HCT116 (cell line): ENCODE measurements around the gene CRCP. TPM values are rescaled to one million over a fixed set of nuclear protein-coding genes. Genes with fewer than 3 reads are reported as not detected.

ENCODE experiments used
- ATAC-seq: fragments of 200-7000 bp; cut with Tn5 transposase; 2 replicates; pipeline ENCODE4 v1.9.1; 2020; ENCODE audit warnings: mild to moderate bottlenecking, moderate library complexity
- BruUV-seq: library from RNA; stranded (reverse); fragments of 400-500 nt; replicated peaks from 2 replicates; lab custom pipeline; 2021; lab: Mats Ljungman, UMichigan
- CTCF ChIA-PET: fragments of 300-600 bp; sonication (Branson Sonifier 250); formaldehyde crosslinking; loops from one replicate; lab custom pipeline; 2021; ENCODE audit warnings: antibody characterized with exemption; lab: Charles Lee
- POLR2A ChIA-PET: fragments of 300-600, 350-600 bp; sonication (Branson Sonifier 250); formaldehyde crosslinking; loops from one replicate; lab custom pipeline; 2021; ENCODE audit warnings: antibody characterized with exemption; lab: Charles Lee
- RAD21 ChIA-PET, 2 experiments: fragments of 300-600 bp; sonication (Branson Sonifier 250); formaldehyde crosslinking; loops; one replicate each; lab custom pipeline; 2023; ENCODE audit warnings: low total read pairs in 2 of 2; ENCODE audit not compliant: uncharacterized antibody in 2 of 2, unreplicated experiment in 2 of 2, low non-redundant PET in 1 of 2; lab: Charles Lee
- DNase-seq: peaks from one replicate; pipeline ENCODE4 v3.0.0-alpha.2; 2010; ENCODE audit warnings: low read depth, low spot score
- H2AFZ ChIP-seq: fragments of 200-600 bp; shearing (Covaris generic), sonication (generic); 2 replicates; pipeline ENCODE4 v1.6.1; 2017; ENCODE audit warnings: low read depth, mixed run types, mixed read lengths, antibody characterized with exemption, low read length; ENCODE audit not compliant: poor library complexity, severe bottlenecking
- H3K27ac ChIP-seq: 2 replicates; pipeline ENCODE4 v1.5.1; 2012; ENCODE audit warnings: low read depth, low read length
- H3K27me3 ChIP-seq: fragments of 200-600 bp; sonication (generic); 2 replicates; pipeline ENCODE4 v1.6.1; 2016; ENCODE audit warnings: mixed run types, low read length, mixed read lengths; ENCODE audit not compliant: insufficient read depth
- H3K36me3 ChIP-seq, 2 experiments: fragments of 200-500 bp in 1 of 2; fragments of 200-600 bp in 1 of 2; sonication (Bioruptor generic) in 1 of 2; sonication (generic) in 1 of 2; 2 replicates each; pipeline versions ENCODE4 v1.5.1 to v1.6.1; 2014 to 2016; ENCODE audit warnings: low read length in 2 of 2, inconsistent platforms in 1 of 2, mixed read lengths in 1 of 2, mixed run types in 1 of 2; ENCODE audit not compliant: insufficient read depth in 2 of 2, control insufficient read depth in 1 of 2
- H3K4me1 ChIP-seq, 2 experiments: fragments of 200-600 bp in 1 of 2; sonication (generic) in 1 of 2; 2 replicates each; pipeline versions ENCODE4 v1.5.1 to v1.6.1; 2012 to 2017; ENCODE audit warnings: low read length in 2 of 2, inconsistent platforms in 1 of 2, mild to moderate bottlenecking in 1 of 2, mixed read lengths in 1 of 2, mixed run types in 1 of 2, moderate library complexity in 1 of 2; ENCODE audit not compliant: insufficient read depth in 2 of 2, control insufficient read depth in 1 of 2
- H3K4me2 ChIP-seq: fragments of 200-600 bp; sonication (generic); 2 replicates; pipeline ENCODE4 v1.6.1; 2017; ENCODE audit warnings: mixed run types, low read length, mixed read lengths
- H3K4me3 ChIP-seq, 2 experiments: fragments of 200-600 bp in 1 of 2; sonication (generic) in 1 of 2; replicated peaks in 1 of 2; 2 replicates each; pipeline ENCODE4 v1.5.1; 2011 to 2016; ENCODE audit warnings: low read length in 2 of 2, control low read depth in 1 of 2, low read depth in 1 of 2, mild to moderate bottlenecking in 1 of 2, mixed read lengths in 1 of 2, mixed run types in 1 of 2
- H3K79me2 ChIP-seq: fragments of 200-600 bp; sonication (generic); 2 replicates; pipeline ENCODE4 v1.6.1; 2017; ENCODE audit warnings: mild to moderate bottlenecking, mixed run types, low read length, moderate library complexity, mixed read lengths; ENCODE audit not compliant: insufficient read depth
- H3K9ac ChIP-seq: fragments of 200-600 bp; sonication (generic); 2 replicates; pipeline ENCODE4 v1.6.1; 2016; ENCODE audit warnings: low read length, mixed read lengths
- H3K9me2 ChIP-seq: fragments of 200-600 bp; sonication (generic), shearing (Covaris generic); 2 replicates; pipeline ENCODE4 v1.6.1; 2017; ENCODE audit warnings: mixed run types, mild to moderate bottlenecking, moderate library complexity; ENCODE audit not compliant: insufficient read depth
- H3K9me3 ChIP-seq, 2 experiments: fragments of 200-500 bp in 1 of 2; fragments of 200-600 bp in 1 of 2; sonication (Bioruptor generic) in 1 of 2; sonication (generic) in 1 of 2; 2 replicates each; pipeline ENCODE4 v1.6.1; 2014 to 2017; ENCODE audit warnings: low read length in 2 of 2, mixed read lengths in 2 of 2, inconsistent platforms in 1 of 2, low read depth in 1 of 2, mild to moderate bottlenecking in 1 of 2, mixed run types in 1 of 2, moderate library complexity in 1 of 2; ENCODE audit not compliant: control insufficient read depth in 1 of 2, insufficient read depth in 1 of 2
- H4K20me1 ChIP-seq: fragments of 200-600 bp; sonication (generic), shearing (Covaris generic); 2 replicates; pipeline ENCODE4 v1.6.1; 2017; ENCODE audit warnings: mixed run types, mild to moderate bottlenecking, moderate library complexity; ENCODE audit not compliant: insufficient read depth
- ATF3 ChIP-seq: IDR thresholded peaks from 2 replicates; pipeline ENCODE4 v1.6.1; 2012
- CBX3 ChIP-seq: IDR thresholded peaks from 2 replicates; pipeline ENCODE4 v1.6.1; 2012; ENCODE audit warnings: low read depth
- CEBPB ChIP-seq: IDR thresholded peaks from 2 replicates; pipeline ENCODE4 v1.6.1; 2012; ENCODE audit warnings: low read depth
- EGR1 ChIP-seq: IDR thresholded peaks from 2 replicates; pipeline ENCODE4 v1.6.1; 2012; ENCODE audit warnings: low read depth
- ELF1 ChIP-seq: IDR thresholded peaks from 2 replicates; pipeline ENCODE4 v1.6.1; 2012; ENCODE audit warnings: low read depth, borderline replicate concordance
- EZH2phosphoT487 ChIP-seq: fragments of 200-600 bp; IDR thresholded peaks from 2 replicates; pipeline ENCODE4 v1.6.1; 2018; ENCODE audit warnings: antibody characterized with exemption, borderline replicate concordance
- FOSL1 ChIP-seq: IDR thresholded peaks from 2 replicates; pipeline ENCODE4 v1.6.1; 2012; ENCODE audit warnings: low read depth
- JUND ChIP-seq: IDR thresholded peaks from 2 replicates; pipeline ENCODE4 v1.6.1; 2012
- POLR2A ChIP-seq: IDR thresholded peaks from 2 replicates; pipeline ENCODE4 v1.7.0; 2011; ENCODE audit warnings: borderline replicate concordance; ENCODE audit not compliant: insufficient read depth, insufficient read length; ENCODE audit errors: extremely low read depth
- RAD21 ChIP-seq: IDR thresholded peaks from 2 replicates; pipeline ENCODE4 v1.6.1; 2012; ENCODE audit warnings: low read depth, mild to moderate bottlenecking
- REST ChIP-seq: IDR thresholded peaks from 2 replicates; pipeline ENCODE4 v1.6.1; 2012; ENCODE audit warnings: low read depth
- SRF ChIP-seq: IDR thresholded peaks from 2 replicates; pipeline ENCODE4 v1.6.1; 2012; ENCODE audit warnings: low read depth
- TCF7L2 ChIP-seq: IDR thresholded peaks from 2 replicates; pipeline ENCODE4 v1.7.0; 2011; ENCODE audit warnings: borderline replicate concordance, inconsistent platforms; ENCODE audit not compliant: insufficient read depth, insufficient read length; ENCODE audit errors: extremely low read depth
- YY1 ChIP-seq: IDR thresholded peaks from 2 replicates; pipeline ENCODE4 v1.6.1; 2011; ENCODE audit warnings: low read length, low read depth, moderate library complexity, mild to moderate bottlenecking; ENCODE audit not compliant: insufficient replicate concordance; ENCODE audit errors: extremely low read depth
- ZFX ChIP-seq: fragments of 450-650 bp; IDR thresholded peaks from 2 replicates; pipeline ENCODE4 v1.6.1; 2017
- ZNF274 ChIP-seq: fragments of 200-500 bp; sonication (Bioruptor generic); IDR thresholded peaks from 2 replicates; pipeline ENCODE4 v1.6.1; 2014; ENCODE audit warnings: mild to moderate bottlenecking, low read depth, low read length, inconsistent platforms
- intact Hi-C: fragments of 100-400 bp; cut with micrococcal nuclease; formaldehyde crosslinking; loops from 2 replicates; pipeline ENCODE4 v1.10.0; 2022
- total RNA-seq: library from RNA; stranded (reverse); gene quantifications from one replicate; pipeline ENCODE4 v1.2.1, GENCODE V29; 2021; ENCODE audit not compliant: unreplicated experiment
- TF ChIP-seq, protein P1 (sequence below): IDR thresholded peaks from 2 replicates; pipeline ENCODE4 v1.6.1; 2012
- TF ChIP-seq, protein P2 (sequence below): IDR thresholded peaks from 2 replicates; pipeline ENCODE4 v1.6.1; 2011; ENCODE audit warnings: mild to moderate bottlenecking, low read length, moderate library complexity; ENCODE audit not compliant: insufficient replicate concordance; ENCODE audit errors: extremely low read depth

CRCP gene
- total RNA-seq, 1 experiment from 2014 or later: 28.4 TPM

DNA sequence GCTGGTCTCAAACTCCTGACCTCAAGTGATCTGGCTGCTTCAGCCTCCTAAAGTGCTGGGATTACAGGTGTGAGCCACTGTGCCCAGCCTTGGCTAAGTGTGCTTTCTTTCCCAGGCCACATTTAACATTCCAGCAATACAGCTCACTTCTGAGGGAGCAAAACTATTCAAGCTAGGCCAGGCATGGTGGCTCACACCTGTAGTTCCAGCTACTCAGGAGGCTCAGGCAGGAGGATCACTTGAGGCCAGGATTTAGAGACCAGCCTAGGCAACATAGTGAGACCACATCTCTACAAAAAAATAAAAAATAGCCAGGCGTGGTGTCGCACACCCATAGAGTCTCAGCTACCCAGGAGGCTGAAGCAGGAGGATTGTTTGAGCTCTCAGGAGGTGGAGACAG lies 67.2 kb downstream of the CRCP start:
- Histone ChIP-seq H4K20me1 (no peaks in the 10 kb centered on the region), H2AFZ (no peak overlapping the region), H3K9me3 (no peaks in the 10 kb centered on the region; a peak in 1 of 4 replicates), H3K79me2 (no peaks in the 10 kb centered on the region), H3K4me1 (no peaks in the 10 kb centered on the region), H3K27me3 (no peaks in the 10 kb centered on the region), H3K4me2 (no peak overlapping the region), H3K27ac (no peak overlapping the region), H3K36me3 (no peaks in the 10 kb centered on the region), H3K4me3 (no peak overlapping the region), H3K9ac (no peak overlapping the region), H3K9me2 (no peaks in the 10 kb centered on the region)
- TF ChIP-seq ZFX (no peak), TCF7L2 (no peak), EZH2phosphoT487 (no peak), JUND (no peak), EGR1 (no peak), ELF1 (no peak), RAD21 (no peak), REST (no peak), ATF3 (no peak), CEBPB (no peak), FOSL1 (no peak), POLR2A (no peak), YY1 (no peak), CBX3 (no peak), ZNF274 (no peak), SRF (no peak)
- TF ChIP-seq, protein P1, sequence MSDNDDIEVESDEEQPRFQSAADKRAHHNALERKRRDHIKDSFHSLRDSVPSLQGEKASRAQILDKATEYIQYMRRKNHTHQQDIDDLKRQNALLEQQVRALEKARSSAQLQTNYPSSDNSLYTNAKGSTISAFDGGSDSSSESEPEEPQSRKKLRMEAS: no peak
- TF ChIP-seq, protein P2, sequence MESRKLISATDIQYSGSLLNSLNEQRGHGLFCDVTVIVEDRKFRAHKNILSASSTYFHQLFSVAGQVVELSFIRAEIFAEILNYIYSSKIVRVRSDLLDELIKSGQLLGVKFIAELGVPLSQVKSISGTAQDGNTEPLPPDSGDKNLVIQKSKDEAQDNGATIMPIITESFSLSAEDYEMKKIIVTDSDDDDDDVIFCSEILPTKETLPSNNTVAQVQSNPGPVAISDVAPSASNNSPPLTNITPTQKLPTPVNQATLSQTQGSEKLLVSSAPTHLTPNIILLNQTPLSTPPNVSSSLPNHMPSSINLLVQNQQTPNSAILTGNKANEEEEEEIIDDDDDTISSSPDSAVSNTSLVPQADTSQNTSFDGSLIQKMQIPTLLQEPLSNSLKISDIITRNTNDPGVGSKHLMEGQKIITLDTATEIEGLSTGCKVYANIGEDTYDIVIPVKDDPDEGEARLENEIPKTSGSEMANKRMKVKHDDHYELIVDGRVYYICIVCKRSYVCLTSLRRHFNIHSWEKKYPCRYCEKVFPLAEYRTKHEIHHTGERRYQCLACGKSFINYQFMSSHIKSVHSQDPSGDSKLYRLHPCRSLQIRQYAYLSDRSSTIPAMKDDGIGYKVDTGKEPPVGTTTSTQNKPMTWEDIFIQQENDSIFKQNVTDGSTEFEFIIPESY: no peak
- ChIA-PET RAD21 (no interaction called here), CTCF (no interaction called here), POLR2A (interaction anchor here (0.5 kb wide), 1 partner anchor 11 kb away, joined by 4 read pairs; no protein-coding TSS in a partner anchor)
- ATAC-seq (no peak), DNase-seq (no peak)
- intact Hi-C loops: no loop called here
- BruUV-seq: no TSS peak
